Keratinocyte (primary cell): ENCODE data around the gene CDC20. TPM values are rescaled to one million over a fixed set of nuclear protein-coding genes. Genes with fewer than 3 reads are reported as not detected.

ENCODE experiments used
- DNase-seq: peaks from one replicate; pipeline ENCODE4 v3.0.0-alpha.2; 2011; ENCODE audit warnings: low read depth, missing footprints, low spot score
- FAIRE-seq: peaks from 2 replicates; lab custom pipeline; 2011; peaks lifted over from hg19 to GRCh38; lab: Jason Lieb, UNC
- H2AFZ ChIP-seq: 2 replicates; pipeline ENCODE4 v1.6.0; 2012; ENCODE audit warnings: low read length, control low read depth, inconsistent platforms; ENCODE audit not compliant: control insufficient read depth
- H3K27ac ChIP-seq: 2 replicates; pipeline ENCODE4 v1.5.1; 2011; ENCODE audit warnings: low read length; ENCODE audit not compliant: control insufficient read depth, insufficient read depth
- H3K27me3 ChIP-seq: 3 replicates; pipeline ENCODE4 v1.6.0; 2011; ENCODE audit warnings: low read length; ENCODE audit not compliant: control insufficient read depth, insufficient read depth; ENCODE audit errors: extremely low read depth
- H3K36me3 ChIP-seq, 2 experiments: 2 replicates in 1 of 2; 3 replicates in 1 of 2; pipeline ENCODE4 v1.5.1; 2011; ENCODE audit warnings: low read length in 2 of 2, mild to moderate bottlenecking in 1 of 2; ENCODE audit not compliant: control insufficient read depth in 2 of 2, insufficient read depth in 2 of 2; ENCODE audit errors: extremely low read depth in 1 of 2
- H3K4me1 ChIP-seq: 3 replicates; pipeline ENCODE4 v1.5.1; 2011; ENCODE audit warnings: low read length; ENCODE audit not compliant: control insufficient read depth, insufficient read depth; ENCODE audit errors: extremely low read depth
- H3K4me2 ChIP-seq: 3 replicates; pipeline ENCODE4 v1.6.0; 2011; ENCODE audit warnings: low read depth, low read length; ENCODE audit not compliant: control insufficient read depth, insufficient read depth; ENCODE audit errors: extremely low read depth
- H3K4me3 ChIP-seq, 3 experiments: fragments of 200-600 bp in 1 of 3; sonication (generic) in 1 of 3; 2 replicates in 2 of 3; 3 replicates in 1 of 3; pipeline ENCODE4 v1.5.1; 2011 to 2016; ENCODE audit warnings: low read length in 3 of 3, mild to moderate bottlenecking in 3 of 3, control low read depth in 2 of 3, inconsistent platforms in 1 of 3, low read depth in 1 of 3, mixed read lengths in 1 of 3, mixed run types in 1 of 3, moderate library complexity in 1 of 3; ENCODE audit not compliant: control insufficient read depth in 2 of 3, insufficient read depth in 2 of 3; ENCODE audit errors: extremely low read depth in 1 of 3
- H3K79me2 ChIP-seq: 2 replicates; pipeline ENCODE4 v1.6.0; 2012; ENCODE audit warnings: low read length; ENCODE audit not compliant: control insufficient read depth, insufficient read depth
- H3K9ac ChIP-seq: 3 replicates; pipeline ENCODE4 v1.6.0; 2011; ENCODE audit warnings: low read length; ENCODE audit not compliant: control insufficient read depth, insufficient read depth; ENCODE audit errors: extremely low read depth
- H3K9me1 ChIP-seq: 3 replicates; pipeline ENCODE4 v1.6.0; 2011; ENCODE audit warnings: low read length; ENCODE audit not compliant: control insufficient read depth, insufficient read depth; ENCODE audit errors: extremely low read depth
- H3K9me3 ChIP-seq: 2 replicates; pipeline ENCODE4 v1.5.1; 2012; ENCODE audit warnings: low read depth, low read length; ENCODE audit not compliant: control insufficient read depth
- H4K20me1 ChIP-seq: 3 replicates; pipeline ENCODE4 v1.6.0; 2011; ENCODE audit warnings: low read length; ENCODE audit not compliant: control insufficient read depth, insufficient read depth; ENCODE audit errors: extremely low read depth
- CTCF ChIP-seq, 3 experiments: IDR thresholded peaks in 1 of 3; conservative IDR thresholded peaks in 1 of 3; optimal IDR thresholded peaks in 1 of 3; 2 replicates in 2 of 3; 3 replicates in 1 of 3; pipeline versions ENCODE3 to v1.5.1; 2011; ENCODE audit warnings: low read length in 3 of 3, mild to moderate bottlenecking in 3 of 3, moderate library complexity in 2 of 3, control low read depth in 1 of 3, inconsistent platforms in 1 of 3; ENCODE audit not compliant: insufficient read depth in 2 of 3; ENCODE audit errors: extremely low read depth in 1 of 3
- EZH2 ChIP-seq: IDR thresholded peaks from one replicate; pipeline ENCODE4 v1.6.1; 2012; ENCODE audit warnings: inconsistent platforms, mild to moderate bottlenecking, low read length, moderate library complexity
- dilution Hi-C: fragments of 300-500 bp; cut with MboI; formaldehyde crosslinking; loops from one replicate; pipeline ENCODE4 v1.7.0; 2020; ENCODE audit warnings: low sequenced_read_pairs; ENCODE audit not compliant: extremely low pct_ligation_motif_present
- polyA plus RNA-seq, 5 experiments: library from polyadenylated mRNA; depleted of rRNA in 3 of 5; stranded (reverse) in 3 of 5; stranded (forward) in 1 of 5; unstranded in 1 of 5; fragments of >200 nt; gene quantifications; 1 replicate in 1 of 5; 2 replicates in 3 of 5; 3 replicates in 1 of 5; pipeline versions ENCODE4 v1.2.1 to v1.2.3, GENCODE V29; 2011 to 2012; ENCODE audit warnings: missing spikeins in 2 of 5, low read depth in 1 of 5, low replicate concordance in 1 of 5

The CDC20 gene
- polyA plus RNA-seq, 1 donor (not counting 4 experiments of a cell fraction or from before 2014, with no cell fraction given) = 84.2 TPM

GRCh38 chr1:43367026-43367903, 8.5 kb downstream of the CDC20 start:
- Histone ChIP-seq H3K9ac (peak overlapping the region; percentile 82), H3K27me3 (no peaks in the 10 kb centered on the region), H3K4me1 (peaks cover 49% of the 10 kb centered on the region), H3K4me2 (peak overlapping the region; percentile 99), H3K9me1 (no peaks in the 10 kb centered on the region), H2AFZ (no peak overlapping the region), H3K27ac (peak overlapping the region; percentile 75), H3K4me3 (peak overlapping the region; percentile 67 to 92 (median 79)), H3K36me3 (peaks cover 17 to 23% of the 10 kb centered on the region in 2 experiments), H3K79me2 (peaks cover 52% of the 10 kb centered on the region), H4K20me1 (peaks cover 3% of the 10 kb centered on the region), H3K9me3 (no peaks in the 10 kb centered on the region)
- DNase-seq = no peak
- no peak for FAIRE-seq
- dilution Hi-C loops = no loop called here
- no peak for TF ChIP-seq EZH2
- no peak for TF ChIP-seq CTCF (optimal IDR thresholded peaks at IDR 0.05 in 1 of 3, IDR thresholded peaks at IDR 0.05 in 1 of 3, conservative IDR thresholded peaks at IDR 0.05 in 1 of 3; ENCODE audit: extremely low read depth in 1 of 3, insufficient read depth in 2 of 3, low read length in 3 of 3)

GRCh38 chr1:43367904-43368645, 9.3 kb downstream of the CDC20 start, which contains the start of gene ELOVL1:
Gene ELOVL1 (minus strand): TSS chr1:43368011. CDS start chr1:43365609, 2,402 bp downstream.
- DNase-seq = no peak
- no peaks in the 10 kb centered on the region for H3K9me3 ChIP-seq
- H4K20me1 ChIP-seq = peaks cover 3% of the 10 kb centered on the region
- peak within 1 kb of the TSS; percentile 75 for H3K27ac ChIP-seq
- H3K27me3 ChIP-seq = no peaks in the 10 kb centered on the region
- H2AFZ ChIP-seq = peak within 1 kb of the TSS; percentile 13
- dilution Hi-C loops = no loop called here
- H3K79me2 ChIP-seq = peaks cover 49% of the 10 kb centered on the region
- TF ChIP-seq CTCF (optimal IDR thresholded peaks at IDR 0.05 in 1 of 3, IDR thresholded peaks at IDR 0.05 in 1 of 3, conservative IDR thresholded peaks at IDR 0.05 in 1 of 3; ENCODE audit: extremely low read depth in 1 of 3, insufficient read depth in 2 of 3, low read length in 3 of 3) (peak; percentile 33 to 48 (median 42)), EZH2 (no peak)
- peak within 1 kb of the TSS; percentile 67 to 92 (median 79) for H3K4me3 ChIP-seq
- H3K9ac ChIP-seq = peak within 1 kb of the TSS; percentile 82
- H3K36me3 ChIP-seq = peaks cover 14 to 26% of the 10 kb centered on the region in 2 experiments
- peak within 1 kb of the TSS; percentile 99 for H3K4me2 ChIP-seq
- peaks cover 57% of the 10 kb centered on the region for H3K4me1 ChIP-seq
- no peak for FAIRE-seq
- H3K9me1 ChIP-seq = no peaks in the 10 kb centered on the region
